ENCODE measurements around the gene SPDYC. TPM values are rescaled to one million over a fixed set of nuclear protein-coding genes. Genes with fewer than 3 reads are reported as not detected.

Gene SPDYC
- not detected for polyA plus RNA-seq (2012; ENCODE audit: insufficient read length, low read depth)

- TF ChIP-seq SIN3A (IDR thresholded peaks at IDR 0.05; ENCODE audit: borderline replicate concordance, insufficient read depth, low read length) (no peak), REST (IDR thresholded peaks at IDR 0.05; ENCODE audit: insufficient read depth in 1 of 2, low read depth in 2 of 2, low read length in 2 of 2) (no peak), TAF1 (IDR thresholded peaks at IDR 0.05; ENCODE audit: borderline replicate concordance, insufficient read depth, low read length) (no peak), POLR2AphosphoS5 (IDR thresholded peaks at IDR 0.05; ENCODE audit: low read depth, low read length) (no peak), FOXP2 (optimal IDR thresholded peaks at IDR 0.05; ENCODE audit: borderline replicate concordance, extremely low read depth, extremely low read length, insufficient read depth) (no peak)
Observed at GRCh38 chr11:65170058-65170534, at the start of gene SPDYC. Gene SPDYC (plus strand): TSS chr11:65170233. CDS start chr11:65171358, 1,125 bp downstream.

GRCh38 chr11:65120831-65121230, 49.2 kb upstream of the SPDYC start:
- no peak for TF ChIP-seq FOXP2 (optimal IDR thresholded peaks at IDR 0.05; ENCODE audit: borderline replicate concordance, extremely low read depth, extremely low read length, insufficient read depth)
- no peak for TF ChIP-seq TAF1 (IDR thresholded peaks at IDR 0.05; ENCODE audit: borderline replicate concordance, insufficient read depth, low read length)
- no peak for TF ChIP-seq POLR2AphosphoS5 (IDR thresholded peaks at IDR 0.05; ENCODE audit: low read depth, low read length)
- no peak for TF ChIP-seq SIN3A (IDR thresholded peaks at IDR 0.05; ENCODE audit: borderline replicate concordance, insufficient read depth, low read length)

- TF ChIP-seq FOXP2 (optimal IDR thresholded peaks at IDR 0.05; ENCODE audit: borderline replicate concordance, extremely low read depth, extremely low read length, insufficient read depth) = no peak
- TF ChIP-seq REST (IDR thresholded peaks at IDR 0.05; ENCODE audit: insufficient read depth in 1 of 2, low read depth in 2 of 2, low read length in 2 of 2) = no peak
- TF ChIP-seq SIN3A (IDR thresholded peaks at IDR 0.05; ENCODE audit: borderline replicate concordance, insufficient read depth, low read length) = no peak
- no peak for TF ChIP-seq POLR2AphosphoS5 (IDR thresholded peaks at IDR 0.05; ENCODE audit: low read depth, low read length)
- no peak for TF ChIP-seq TAF1 (IDR thresholded peaks at IDR 0.05; ENCODE audit: borderline replicate concordance, insufficient read depth, low read length)
Observed at GRCh38 chr11:65121447-65121864, 48.6 kb upstream of the SPDYC start.

GRCh38 chr11:65121865-65122696, 48.0 kb upstream of the SPDYC start, which contains the start of the genes FAU and MRPL49:
Gene FAU (minus strand): TSS chr11:65122134. CDS start chr11:65121813, 321 bp downstream.
Gene MRPL49 (plus strand): TSS chr11:65122321. CDS start chr11:65122347, 26 bp downstream.
- no peak for TF ChIP-seq FOXP2 (optimal IDR thresholded peaks at IDR 0.05; ENCODE audit: borderline replicate concordance, extremely low read depth, extremely low read length, insufficient read depth)
- peak; percentile 56; the same call in 1 of the 2 replicates for TF ChIP-seq SIN3A (IDR thresholded peaks at IDR 0.05; ENCODE audit: borderline replicate concordance, insufficient read depth, low read length)
- TF ChIP-seq REST (IDR thresholded peaks at IDR 0.05; ENCODE audit: insufficient read depth in 1 of 2, low read depth in 2 of 2, low read length in 2 of 2) = peak; percentile 3 to 29; a peak in 1 of 4 replicates
- peak; percentile 96 for TF ChIP-seq POLR2AphosphoS5 (IDR thresholded peaks at IDR 0.05; ENCODE audit: low read depth, low read length)
- TF ChIP-seq TAF1 (IDR thresholded peaks at IDR 0.05; ENCODE audit: borderline replicate concordance, insufficient read depth, low read length) = peak; percentile 92

GRCh38 chr11:65124480-65125196, 45.4 kb upstream of the SPDYC start:
- TF ChIP-seq FOXP2 (optimal IDR thresholded peaks at IDR 0.05; ENCODE audit: borderline replicate concordance, extremely low read depth, extremely low read length, insufficient read depth) = no peak
- no peak for TF ChIP-seq REST (IDR thresholded peaks at IDR 0.05; ENCODE audit: insufficient read depth in 1 of 2, low read depth in 2 of 2, low read length in 2 of 2)
- no peak for TF ChIP-seq TAF1 (IDR thresholded peaks at IDR 0.05; ENCODE audit: borderline replicate concordance, insufficient read depth, low read length)
- TF ChIP-seq POLR2AphosphoS5 (IDR thresholded peaks at IDR 0.05; ENCODE audit: low read depth, low read length) = no peak
- no peak for TF ChIP-seq SIN3A (IDR thresholded peaks at IDR 0.05; ENCODE audit: borderline replicate concordance, insufficient read depth, low read length)

Data from PFSK-1 (cell line).